Prostate gland (tissue), 2 donors: ENCODE measurements around the gene ATXN7L2.

ENCODE experiments used
- CTCF ChIP-seq, 4 experiments: fragments of 200-600 bp in 2 of 4; fragments of 450-650 bp in 2 of 4; sonication (generic) in 2 of 4; IDR thresholded peaks; 1 replicate in 3 of 4; 2 replicates in 1 of 4; pipeline ENCODE4 v1.5.1; 2016 to 2019; ENCODE audit warnings: antibody characterized with exemption in 4 of 4, mild to moderate bottlenecking in 2 of 4, moderate library complexity in 2 of 4
- POLR2A ChIP-seq: fragments of 450-650 bp; IDR thresholded peaks from one replicate; pipeline ENCODE4 v1.6.1; 2016; ENCODE audit warnings: antibody characterized with exemption, mild to moderate bottlenecking

GRCh38 chr1:109474697-109475096, 9.0 kb upstream of the ATXN7L2 start:
- TF ChIP-seq CTCF (IDR thresholded peaks at IDR 0.05) (no peak), POLR2A (no peak)
